Type B pancreatic cell (in vitro differentiated cells): ENCODE results near the gene MAN2B2. TPM values are rescaled to one million over a fixed set of nuclear protein-coding genes. Genes with fewer than 3 reads are reported as not detected.

Source experiments
- DNase-seq: peaks from one replicate; pipeline ENCODE4 v3.0.0; 2021; ENCODE audit warnings: mixed read lengths; ENCODE audit not compliant: unreplicated experiment; ENCODE audit errors: extremely low spot score
- H3K27ac Mint-ChIP-seq: 2 replicates; pipeline ENCODE4 v1.8.0; 2021; ENCODE audit warnings: mild to moderate bottlenecking, mixed read lengths
- H3K27me3 Mint-ChIP-seq: 2 replicates; pipeline ENCODE4 v1.8.0; 2021; ENCODE audit warnings: mixed read lengths
- H3K36me3 Mint-ChIP-seq: 2 replicates; pipeline ENCODE4 v1.8.0; 2021; ENCODE audit warnings: mixed read lengths
- H3K4me1 Mint-ChIP-seq: one replicate; pipeline ENCODE4 v1.8.0; 2021; ENCODE audit warnings: mixed read lengths; ENCODE audit not compliant: unreplicated experiment
- H3K4me3 Mint-ChIP-seq: 2 replicates; pipeline ENCODE4 v1.8.0; 2021; ENCODE audit warnings: mild to moderate bottlenecking, mixed read lengths
- H3K9me3 Mint-ChIP-seq: 2 replicates; pipeline ENCODE4 v1.8.0; 2021; ENCODE audit warnings: mixed read lengths
- CTCF ChIP-seq: fragments of 200-600 bp; sonication (generic); conservative IDR thresholded peaks from 2 replicates; pipeline ENCODE4 v1.5.0; 2021; ENCODE audit warnings: antibody characterized with exemption, mild to moderate bottlenecking
- total RNA-seq: library from RNA; stranded (reverse); gene quantifications from 2 replicates; pipeline ENCODE4 v1.2.1, GENCODE V29; 2021; ENCODE audit warnings: low replicate concordance

The MAN2B2 gene
- total RNA-seq, 1 donor from 2014 or later = 17.4 TPM

GRCh38 chr4:6610856-6611430 is 36.0 kb downstream of the MAN2B2 start:
- Mint-ChIP-seq H3K36me3 (peaks cover 18% of the 10 kb centered on the region), H3K27me3 (no peaks in the 10 kb centered on the region)
- no peak for TF ChIP-seq CTCF

GRCh38 chr4:6612961-6613675 is 38.1 kb downstream of the MAN2B2 start:
- Mint-ChIP-seq H3K4me1 (no peaks in the 10 kb centered on the region), H3K27me3 (no peaks in the 10 kb centered on the region), H3K9me3 (no peaks in the 10 kb centered on the region), H3K27ac (no peak overlapping the region), H3K4me3 (no peak overlapping the region), H3K36me3 (peaks cover 14% of the 10 kb centered on the region)
- no peak for TF ChIP-seq CTCF
- DNase-seq = no peak

More at GRCh38 chr4:6610856-6611430, 36.0 kb downstream of the MAN2B2 start:
- Mint-ChIP-seq H3K27ac (no peak overlapping the region), H3K9me3 (no peaks in the 10 kb centered on the region), H3K4me1 (no peaks in the 10 kb centered on the region), H3K4me3 (no peak overlapping the region)
- no peak for DNase-seq

- Mint-ChIP-seq H3K9me3 (no peaks in the 10 kb centered on the region), H3K27ac (no peak overlapping the region), H3K4me1 (no peaks in the 10 kb centered on the region), H3K27me3 (no peaks in the 10 kb centered on the region), H3K36me3 (peaks cover 12% of the 10 kb centered on the region), H3K4me3 (no peak overlapping the region)
- TF ChIP-seq CTCF = no peak
- no peak for DNase-seq
These were observed 39.0 kb downstream of the MAN2B2 start for GRCh38 chr4:6613676-6614651.

GRCh38 chr4:6614701-6615230 is 39.8 kb downstream of the MAN2B2 start:
- TF ChIP-seq CTCF = no peak
- Mint-ChIP-seq H3K27me3 (no peaks in the 10 kb centered on the region), H3K36me3 (peaks cover 12% of the 10 kb centered on the region), H3K27ac (no peak overlapping the region), H3K4me1 (no peaks in the 10 kb centered on the region), H3K4me3 (no peak overlapping the region), H3K9me3 (no peaks in the 10 kb centered on the region)
- DNase-seq = no peak
